SU-DHL-6 (cell line): Measurements from ENCODE around the gene DGUOK.

Experiments
- CTCF ChIP-seq: fragments of 200-600 bp; sonication (generic); IDR thresholded peaks from one replicate; pipeline ENCODE4 v1.5.1; 2017; ENCODE audit warnings: antibody characterized with exemption, mild to moderate bottlenecking, low read length, moderate library complexity; ENCODE audit not compliant: insufficient read depth, poor library complexity, severe bottlenecking
- EZH2phosphoT487 ChIP-seq: fragments of 200-600 bp; sonication (generic), shearing (Covaris generic); conservative IDR thresholded peaks from 2 replicates; pipeline ENCODE4 v1.6.1; 2018; ENCODE audit warnings: mild to moderate bottlenecking, antibody characterized with exemption, low read length, moderate library complexity, mixed read lengths

- TF ChIP-seq CTCF (no peak), EZH2phosphoT487 (no peak)
Measured at GRCh38 chr2:73997813-73998212, 71.1 kb downstream of the DGUOK start.
